SH-SY5Y (cell line): ENCODE data around the gene FRMD5.

Experiments
- GATA2 ChIP-seq: IDR thresholded peaks from 2 replicates; pipeline ENCODE4 v1.6.1; 2011; ENCODE audit warnings: mild to moderate bottlenecking, low read depth, low read length
- GATA3 ChIP-seq: IDR thresholded peaks from 2 replicates; pipeline ENCODE4 v1.6.1; 2011; ENCODE audit warnings: low read depth, mild to moderate bottlenecking, low read length, moderate library complexity

DNA sequence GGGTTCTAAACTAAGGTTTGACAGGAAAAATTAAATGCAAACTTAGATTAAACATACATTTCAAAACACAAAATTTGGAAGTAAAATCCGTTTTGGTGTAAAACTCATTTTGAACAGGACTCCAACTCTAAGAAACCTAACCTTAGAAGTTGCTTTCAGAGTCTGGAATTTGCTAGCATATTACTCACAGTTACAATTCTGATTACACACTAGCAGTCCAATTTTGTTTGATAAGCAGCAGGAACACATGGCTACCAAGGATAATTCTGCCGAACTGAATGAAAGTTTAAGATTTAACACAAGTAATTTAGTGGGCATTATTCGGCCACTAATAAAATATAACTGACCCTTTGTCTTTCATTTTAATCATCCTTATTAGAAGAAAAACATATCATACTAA lies 49.6 kb downstream of the FRMD5 start:
- TF ChIP-seq GATA3 (no peak), GATA2 (no peak)
